IPS DF 6.9 (cell line): Measurements from ENCODE around the gene RPL38.

Experiments used
- DNase-seq: peaks from one replicate; pipeline ENCODE4 v3.0.0-alpha.2; 2013; ENCODE audit warnings: low read depth, low spot score
- H3K27ac ChIP-seq: one replicate; pipeline ENCODE4 v1.5.1; 2013; ENCODE audit warnings: low read length, control low read depth
- H3K27me3 ChIP-seq: 2 replicates; pipeline ENCODE4 v1.6.1; 2013; ENCODE audit warnings: mild to moderate bottlenecking, low read length; ENCODE audit not compliant: control insufficient read depth, insufficient read depth
- H3K36me3 ChIP-seq: 2 replicates; pipeline ENCODE4 v1.6.1; 2013; ENCODE audit warnings: low read length; ENCODE audit not compliant: control insufficient read depth, insufficient read depth
- H3K4me1 ChIP-seq: 2 replicates; pipeline ENCODE4 v1.6.1; 2013; ENCODE audit warnings: low read length; ENCODE audit not compliant: control insufficient read depth, insufficient read depth
- H3K4me3 ChIP-seq: 2 replicates; pipeline ENCODE4 v1.5.1; 2013; ENCODE audit warnings: mild to moderate bottlenecking, low read length
- H3K9me3 ChIP-seq: 2 replicates; pipeline ENCODE4 v1.6.1; 2013; ENCODE audit warnings: low read length, inconsistent platforms; ENCODE audit not compliant: control insufficient read depth, insufficient read depth
- WGBS: extraction: QIAGEN DNeasy Blood & Tissue Kit; methylation state at CpG from one replicate; pipeline ENCODE4 v1.1.7; 2013; ENCODE audit warnings: mixed read lengths, missing lambda C conversion rate; ENCODE audit not compliant: insufficient read length, insufficient coverage; 5-methylcytosine and 5-hydroxymethylcytosine counted together

RPL38 gene

GRCh38 chr17:74251569-74251968 is 48.1 kb downstream of the RPL38 start:
- H3K27me3 ChIP-seq: no peaks in the 10 kb centered on the region
- WGBS: no CpG with 5 or more reads among the region's 6 CpGs
- no peak for DNase-seq
- H3K9me3 ChIP-seq: no peaks in the 10 kb centered on the region
- H3K27ac ChIP-seq: no peak overlapping the region
- peaks cover 2% of the 10 kb centered on the region; the same call in 1 of the 2 replicates for H3K4me1 ChIP-seq
- H3K36me3 ChIP-seq: no peaks in the 10 kb centered on the region
- no peak overlapping the region for H3K4me3 ChIP-seq

DNA sequence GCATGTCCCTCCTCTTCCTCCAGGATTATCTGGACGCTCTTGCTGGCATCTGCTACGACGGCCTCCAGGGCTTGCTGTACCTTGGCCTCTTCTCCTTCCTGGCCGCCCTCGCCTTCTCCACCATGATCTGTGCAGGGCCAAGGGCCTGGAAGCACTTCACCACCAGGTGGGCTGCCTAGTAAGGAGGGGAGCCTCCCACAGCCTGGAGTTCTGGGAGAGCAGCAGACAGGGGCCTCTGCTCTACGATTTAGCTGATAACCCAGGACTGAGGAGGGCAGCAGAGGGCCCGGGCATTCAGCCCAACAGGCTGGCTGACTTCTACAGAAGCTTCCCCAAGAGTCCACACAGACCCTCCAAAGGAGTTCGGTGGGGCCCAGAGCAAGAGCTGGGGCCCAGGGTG is 48.7 kb downstream of the RPL38 start:
- Histone ChIP-seq H3K27me3 (no peaks in the 10 kb centered on the region), H3K4me3 (no peak overlapping the region), H3K27ac (no peak overlapping the region), H3K9me3 (no peaks in the 10 kb centered on the region), H3K4me1 (peaks cover 2% of the 10 kb centered on the region; the same call in 1 of the 2 replicates), H3K36me3 (no peaks in the 10 kb centered on the region)
- WGBS: no CpG with 5 or more reads among the region's 8 CpGs
- no peak for DNase-seq

DNA sequence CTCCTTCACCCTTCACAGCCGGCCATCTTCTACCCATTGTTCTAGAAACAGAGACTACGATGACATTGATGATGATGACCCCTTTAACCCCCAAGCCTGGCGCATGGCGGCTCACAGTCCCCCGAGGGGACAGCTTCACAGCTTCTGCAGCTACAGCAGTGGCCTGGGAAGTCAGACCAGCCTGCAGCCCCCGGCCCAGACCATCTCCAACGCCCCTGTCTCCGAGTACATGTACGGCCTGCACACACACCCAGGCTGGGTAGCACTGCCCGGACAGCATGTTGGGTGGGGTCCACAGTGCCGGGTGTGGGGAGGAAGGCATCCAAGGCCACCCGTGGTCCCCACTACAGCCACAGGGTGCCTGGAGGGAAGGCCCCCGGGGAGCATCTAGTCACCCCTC is 49.6 kb downstream of the RPL38 start:
- Histone ChIP-seq H3K27me3 (no peaks in the 10 kb centered on the region), H3K9me3 (no peaks in the 10 kb centered on the region), H3K4me3 (no peak overlapping the region), H3K36me3 (no peaks in the 10 kb centered on the region), H3K4me1 (peaks cover 2% of the 10 kb centered on the region; the same call in 1 of the 2 replicates), H3K27ac (no peak overlapping the region)
- no peak for DNase-seq
- WGBS: no CpG with 5 or more reads among the region's 13 CpGs

- Histone ChIP-seq H3K4me1 (peaks cover 5% of the 10 kb centered on the region), H3K27ac (no peak overlapping the region), H3K27me3 (no peaks in the 10 kb centered on the region), H3K36me3 (no peaks in the 10 kb centered on the region), H3K9me3 (no peaks in the 10 kb centered on the region), H3K4me3 (no peak overlapping the region)
- DNase-seq: no peak
- WGBS: no CpG with 5 or more reads among the region's 10 CpGs
Measured at GRCh38 chr17:74257311-74257710, 53.8 kb downstream of the RPL38 start.

DNA sequence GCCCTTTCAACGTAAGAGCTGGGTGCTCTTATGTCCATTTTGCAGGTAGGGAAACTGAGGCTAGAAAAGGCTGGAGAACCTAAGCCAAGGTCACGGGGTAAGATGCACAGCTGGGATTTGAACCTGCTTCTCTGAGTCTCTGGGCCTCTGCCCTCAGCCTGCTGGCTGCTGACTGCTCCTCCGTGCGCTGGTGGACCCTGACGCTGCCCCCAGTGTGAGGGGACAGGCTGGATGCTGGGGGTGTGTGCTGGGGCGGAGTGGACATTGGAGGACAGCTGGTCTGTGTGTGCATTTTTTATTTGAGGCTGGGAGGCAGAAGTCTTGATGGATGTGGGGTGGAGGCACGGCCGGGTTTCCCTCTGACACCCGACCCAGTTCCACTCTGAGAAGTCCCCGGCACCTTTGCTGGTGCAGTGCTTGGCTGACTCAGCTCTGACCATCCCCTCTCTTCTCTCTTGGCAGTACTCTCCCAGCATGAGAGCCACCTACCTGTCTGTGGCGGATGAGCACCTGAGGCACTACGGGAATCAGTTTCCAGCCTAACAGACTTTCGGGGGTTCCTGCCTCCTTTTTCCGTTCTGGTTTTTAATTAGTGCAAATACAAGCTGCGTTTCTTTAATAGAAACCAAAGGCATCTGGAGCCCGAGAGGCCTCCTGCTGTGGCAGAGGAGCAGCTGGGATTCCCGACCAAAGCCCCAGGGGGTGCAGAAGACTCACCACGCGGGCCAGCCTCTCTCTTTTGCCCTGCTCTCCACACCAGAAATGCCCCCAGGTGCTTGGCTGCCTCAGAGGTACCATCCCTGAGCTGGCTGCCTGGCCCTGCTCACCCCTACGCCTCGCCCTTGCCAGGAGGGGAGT is 56.4 kb downstream of the RPL38 start:
- Histone ChIP-seq H3K9me3 (no peaks in the 10 kb centered on the region), H3K27ac (no peak overlapping the region), H3K27me3 (no peaks in the 10 kb centered on the region), H3K4me1 (peaks cover 5% of the 10 kb centered on the region), H3K4me3 (no peak overlapping the region), H3K36me3 (no peaks in the 10 kb centered on the region)
- whole genome bisulfite sequencing: no CpG with 5 or more reads among the region's 21 CpGs
- DNase-seq: no peak
